GM19395 (cell line): ENCODE data around the gene AMOT.

Experiments used
- ATAC-seq: cut with Tn5 transposase; IDR thresholded peaks from one replicate; pipeline ENCODE4 v1.9.1; 2021; ENCODE audit warnings: mild to moderate bottlenecking, moderate library complexity; ENCODE audit not compliant: unreplicated experiment

The AMOT gene

GRCh38 chrX:112839856-112840255 lies 775 bp downstream of the AMOT start:
- ATAC-seq = no peak

- ATAC-seq = no peak
Measured at GRCh38 chrX:112837531-112837930, 3.1 kb downstream of the AMOT start.

DNA sequence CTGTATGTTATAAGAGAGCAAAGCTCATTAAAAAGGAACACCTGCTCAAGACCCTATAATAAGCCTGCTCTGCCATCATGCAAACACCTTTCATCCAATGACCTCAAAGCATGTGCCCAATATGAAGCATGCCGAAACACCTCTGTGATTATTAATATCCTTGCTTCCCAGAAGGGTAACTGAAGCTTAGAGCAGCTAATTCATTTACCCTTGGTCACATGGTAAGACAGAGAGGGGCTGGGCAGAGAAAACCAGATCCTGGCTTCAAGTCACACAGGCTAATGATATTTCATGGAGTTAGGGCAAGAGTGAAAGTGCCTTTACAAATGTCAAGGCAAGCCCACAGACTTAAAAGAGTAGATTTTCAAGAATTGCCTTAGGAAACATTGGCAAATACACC lies 5.6 kb downstream of the AMOT start:
- ATAC-seq = no peak

- ATAC-seq = no peak
Measured at GRCh38 chrX:112834031-112834845, 6.4 kb downstream of the AMOT start.

- ATAC-seq = no peak
Measured at GRCh38 chrX:112832481-112833095, 8.0 kb downstream of the AMOT start.

DNA sequence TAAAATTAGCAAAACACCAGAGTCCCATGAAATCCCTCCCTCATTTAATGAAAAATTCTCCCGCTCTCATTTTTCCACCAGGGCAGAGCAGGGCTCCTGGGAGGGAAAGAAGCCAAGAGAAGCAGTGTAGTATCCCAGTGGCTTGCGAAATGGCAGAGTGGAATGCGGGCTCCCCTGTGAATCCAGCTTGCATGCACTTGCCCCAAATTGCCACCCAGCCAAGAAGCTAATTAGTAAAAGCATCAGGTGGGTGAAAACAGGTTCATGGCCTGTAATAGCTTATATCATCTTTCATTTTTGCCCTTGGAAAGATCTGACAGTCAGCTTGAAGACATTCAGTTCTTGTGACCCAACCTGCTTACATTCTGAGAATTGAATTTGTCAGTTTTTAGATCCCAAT lies 10.1 kb downstream of the AMOT start:
- no peak for ATAC-seq

DNA sequence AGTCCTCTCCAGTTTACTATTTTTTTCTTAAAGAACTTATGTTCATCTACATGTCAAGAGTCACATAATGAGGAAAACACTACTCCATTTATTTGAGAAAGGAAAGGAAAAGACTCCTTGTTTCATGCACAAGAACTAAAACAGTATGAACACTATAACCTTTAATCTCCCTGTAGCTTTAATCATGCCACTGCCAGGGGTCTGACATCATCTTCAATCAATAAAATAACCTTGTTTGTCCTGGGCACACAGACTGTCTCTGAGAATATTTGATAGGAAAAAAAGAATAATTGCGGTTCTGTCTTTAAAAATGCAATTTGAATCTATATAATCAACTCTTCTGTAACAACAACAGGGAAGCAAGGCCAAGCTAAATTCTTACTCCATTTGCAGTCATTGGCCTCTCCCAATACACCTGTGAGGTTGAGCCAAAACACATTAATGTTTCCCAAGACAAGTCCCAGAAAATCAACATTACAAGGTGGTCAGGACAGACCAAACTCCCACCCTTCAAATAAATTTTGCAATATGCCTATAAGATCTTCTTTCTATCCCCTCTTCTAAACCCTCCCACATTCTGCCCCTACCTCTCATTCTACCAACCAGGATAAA lies 13.2 kb downstream of the AMOT start:
- ATAC-seq = no peak

- ATAC-seq = no peak
Measured at GRCh38 chrX:112826023-112826422, 14.6 kb downstream of the AMOT start.

DNA sequence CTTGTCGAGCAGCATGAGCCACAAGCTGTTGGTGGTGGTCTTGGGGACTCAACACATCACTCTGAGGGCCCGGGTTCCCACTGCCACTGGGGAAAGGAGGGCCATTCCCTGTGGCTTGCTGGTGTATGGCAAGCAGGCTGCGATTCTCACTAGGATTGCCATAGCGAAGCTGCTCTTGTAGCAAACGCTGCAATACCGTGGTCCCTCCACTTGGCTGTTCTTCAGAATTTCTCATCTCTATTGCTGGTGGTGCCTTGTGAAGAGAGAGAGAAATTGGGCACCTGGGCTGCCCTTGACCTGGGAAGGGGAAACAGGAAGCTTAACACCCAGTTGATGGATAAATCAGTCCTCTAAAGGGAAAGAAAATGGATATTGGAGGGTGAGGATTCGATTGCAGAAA lies 17.7 kb downstream of the AMOT start:
- ATAC-seq = no peak

- ATAC-seq = no peak
Measured at GRCh38 chrX:112820364-112821268, 20.0 kb downstream of the AMOT start.

GRCh38 chrX:112819813-112820212 lies 20.8 kb downstream of the AMOT start:
- no peak for ATAC-seq

GRCh38 chrX:112819008-112819640 lies 21.5 kb downstream of the AMOT start:
- no peak for ATAC-seq

DNA sequence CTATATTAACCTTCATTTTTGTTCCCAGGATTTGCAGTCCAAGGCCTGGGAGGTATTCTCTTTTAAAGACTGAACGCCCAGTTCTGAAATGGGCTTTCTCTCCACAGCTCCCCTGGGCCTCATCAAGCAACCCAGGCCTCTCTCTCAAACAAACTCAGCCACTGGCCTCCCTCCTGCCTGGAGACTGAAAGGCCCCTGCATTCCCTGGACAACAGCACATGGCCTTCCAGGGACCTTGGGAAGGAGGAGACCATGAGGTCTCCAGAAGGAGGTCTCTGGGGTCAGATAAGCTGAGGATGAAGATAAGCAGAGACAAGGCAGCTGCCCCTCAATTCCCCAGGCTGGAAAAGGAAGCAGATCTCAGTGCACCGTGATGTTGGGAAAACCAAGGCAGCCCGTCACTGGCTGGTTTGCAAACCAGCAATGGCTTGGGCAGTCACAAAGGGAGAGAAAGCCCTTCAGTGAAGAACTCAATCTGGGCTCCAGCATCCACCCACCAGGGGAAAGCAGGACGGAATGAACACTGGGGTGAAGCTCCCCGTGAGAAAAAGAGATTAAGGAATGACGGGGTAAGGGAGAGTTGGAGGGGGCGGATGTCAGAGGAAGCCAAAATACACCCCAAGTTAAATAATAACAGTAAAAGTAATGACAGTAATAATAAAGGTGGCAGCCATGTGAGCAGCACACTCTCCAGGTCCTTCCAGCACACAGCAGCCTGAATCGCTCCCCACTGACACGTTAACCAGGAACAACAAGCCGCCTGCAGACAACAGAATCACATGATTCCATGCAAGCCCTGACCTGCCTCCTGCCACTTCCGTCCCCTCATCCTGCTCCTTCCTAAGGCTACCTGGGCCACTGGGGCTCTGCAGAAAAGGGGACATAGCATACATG lies 22.3 kb downstream of the AMOT start:
- no peak for ATAC-seq

- ATAC-seq = no peak
Measured at GRCh38 chrX:112816908-112817307, 23.7 kb downstream of the AMOT start.

GRCh38 chrX:112814496-112814895 lies 26.1 kb downstream of the AMOT start:
- no peak for ATAC-seq

GRCh38 chrX:112812741-112813140 lies 27.9 kb downstream of the AMOT start:
- no peak for ATAC-seq

DNA sequence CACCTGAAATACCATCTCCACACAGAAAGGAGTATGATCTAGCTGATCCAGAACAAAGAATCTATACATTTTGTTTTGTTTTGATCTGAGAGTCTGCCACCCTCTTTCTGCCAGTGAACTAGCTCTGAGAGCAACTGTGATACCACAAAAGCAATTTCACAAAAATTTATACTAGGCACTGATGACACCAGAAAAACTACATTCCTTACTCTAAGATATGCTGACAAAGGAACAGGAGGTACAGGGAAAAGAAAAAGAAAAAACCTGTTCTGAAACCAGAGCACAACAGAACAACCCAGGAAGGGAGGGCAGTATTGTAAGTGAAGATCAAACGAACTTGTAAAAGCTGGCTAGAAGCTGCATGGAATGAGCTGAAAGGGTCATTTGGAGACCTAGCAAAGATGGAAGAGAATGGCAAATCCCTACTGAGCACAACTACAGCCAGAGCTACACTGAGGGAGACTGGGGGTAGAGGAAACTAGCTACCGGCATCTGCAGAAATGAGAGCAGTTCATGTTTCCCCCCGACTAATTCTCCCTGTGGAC lies 31.9 kb downstream of the AMOT start:
- ATAC-seq = no peak

DNA sequence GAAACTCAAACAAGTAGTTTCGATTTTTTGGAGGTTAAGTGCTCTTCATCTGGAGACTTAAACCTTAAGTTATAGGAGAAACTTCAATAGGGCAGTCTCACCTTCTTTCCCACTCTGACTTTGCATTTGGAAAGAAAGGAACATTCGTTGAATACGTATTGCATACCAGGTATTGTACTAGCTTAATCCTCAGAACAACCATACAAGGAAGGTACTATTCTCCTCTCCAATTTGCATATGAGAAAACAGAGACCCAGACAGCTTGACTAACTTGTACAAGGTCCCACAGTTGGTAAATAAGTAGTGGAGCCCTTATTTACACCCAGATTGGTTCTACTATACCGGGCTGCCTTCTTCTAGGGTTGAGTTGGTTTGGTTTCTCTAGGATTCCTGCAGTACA lies 32.6 kb downstream of the AMOT start:
- ATAC-seq = no peak

GRCh38 chrX:112803060-112803459 lies 37.6 kb downstream of the AMOT start:
- ATAC-seq = no peak
